Mucosa of rectum (tissue), 2 donors: Measurements from ENCODE around the gene ROR2.
A peak's percentile ranks its signal among the peaks of the same experiment; 100 is the strongest.

Source experiments
- H3K27ac ChIP-seq, 2 donors: one replicate each; pipeline ENCODE4 v1.7.0; 2013; ENCODE audit warnings: inconsistent platforms in 2 of 2, low read depth in 2 of 2, low read length in 2 of 2
- H3K27me3 ChIP-seq, 2 donors: one replicate each; pipeline ENCODE4 v1.7.0; 2013; ENCODE audit warnings: low read length in 2 of 2; ENCODE audit not compliant: control insufficient read depth in 2 of 2, insufficient read depth in 2 of 2
- H3K36me3 ChIP-seq, 2 donors: one replicate each; pipeline ENCODE4 v1.7.0; 2013; ENCODE audit warnings: low read length in 2 of 2; ENCODE audit not compliant: control insufficient read depth in 2 of 2, insufficient read depth in 2 of 2
- H3K4me1 ChIP-seq, 2 donors: one replicate each; pipeline ENCODE4 v1.7.0; 2013; ENCODE audit warnings: low read length in 2 of 2, mild to moderate bottlenecking in 1 of 2; ENCODE audit not compliant: control insufficient read depth in 2 of 2, insufficient read depth in 2 of 2
- H3K4me3 ChIP-seq, 2 donors: one replicate each; pipeline ENCODE4 v1.7.0; 2013; ENCODE audit warnings: low read length in 2 of 2
- H3K9ac ChIP-seq, 2 donors: one replicate each; pipeline ENCODE4 v1.7.0; 2013; ENCODE audit warnings: low read length in 2 of 2, low read depth in 1 of 2, mild to moderate bottlenecking in 1 of 2
- H3K9me3 ChIP-seq, 2 donors: one replicate each; pipeline ENCODE4 v1.7.0; 2013; ENCODE audit warnings: low read length in 2 of 2; ENCODE audit not compliant: control insufficient read depth in 2 of 2
- donor health status: healthy.
- donor health status: Normal muscosa, but diverticular disease.

The ROR2 gene

GRCh38 chr9:91949392-91949945, 559 bp downstream of the ROR2 start:
- Histone ChIP-seq H3K27ac (peak overlapping the region; percentile 57 to 69), H3K36me3 (no peaks in the 10 kb centered on the region), H3K9ac (peak overlapping the region; percentile 26 to 28), H3K9me3 (peaks cover 0 to 4% of the 10 kb centered on the region in 2 donors), H3K27me3 (peaks cover 11 to 14% of the 10 kb centered on the region in 2 donors), H3K4me3 (peak overlapping the region; percentile 58 to 74), H3K4me1 (peaks cover 10 to 12% of the 10 kb centered on the region in 2 donors)

GRCh38 chr9:91948597-91949391, 1.2 kb downstream of the ROR2 start:
- H3K9ac ChIP-seq: peak overlapping the region; percentile 26 to 48
- peaks cover 0 to 4% of the 10 kb centered on the region in 2 donors for H3K9me3 ChIP-seq
- H3K4me1 ChIP-seq: peaks cover 10 to 12% of the 10 kb centered on the region in 2 donors
- H3K27ac ChIP-seq: peak overlapping the region; percentile 57 to 69
- peaks cover 11 to 14% of the 10 kb centered on the region in 2 donors for H3K27me3 ChIP-seq
- no peaks in the 10 kb centered on the region for H3K36me3 ChIP-seq
- peak overlapping the region; percentile 58 to 74 for H3K4me3 ChIP-seq

- Histone ChIP-seq H3K27ac (peak overlapping the region; percentile 10 to 69), H3K4me3 (peak overlapping the region; percentile 58 to 74), H3K9me3 (peaks cover 0 to 4% of the 10 kb centered on the region in 2 donors), H3K9ac (peak overlapping the region; percentile 23 to 48), H3K4me1 (peaks cover 10 to 12% of the 10 kb centered on the region in 2 donors), H3K36me3 (no peaks in the 10 kb centered on the region), H3K27me3 (peaks cover 11 to 14% of the 10 kb centered on the region in 2 donors)
These were observed 1.9 kb downstream of the ROR2 start for GRCh38 chr9:91948101-91948596.

GRCh38 chr9:91946653-91947488, 3.2 kb downstream of the ROR2 start:
- Histone ChIP-seq H3K4me1 (peaks cover 10 to 12% of the 10 kb centered on the region in 2 donors), H3K27ac (peak overlapping the region in 1 of 2 donors; percentile 24), H3K36me3 (no peaks in the 10 kb centered on the region), H3K9ac (no peak overlapping the region), H3K9me3 (no peaks in the 10 kb centered on the region), H3K4me3 (no peak overlapping the region), H3K27me3 (peaks cover 11 to 14% of the 10 kb centered on the region in 2 donors)

GRCh38 chr9:91946196-91946595, 3.8 kb downstream of the ROR2 start:
- Histone ChIP-seq H3K9ac (no peak overlapping the region), H3K4me3 (no peak overlapping the region), H3K9me3 (no peaks in the 10 kb centered on the region), H3K4me1 (peaks cover 10 to 12% of the 10 kb centered on the region in 2 donors), H3K36me3 (no peaks in the 10 kb centered on the region), H3K27me3 (peaks cover 8 to 14% of the 10 kb centered on the region in 2 donors), H3K27ac (peak overlapping the region; percentile 24 to 25)

- peaks cover 10 to 12% of the 10 kb centered on the region in 2 donors for H3K4me1 ChIP-seq
- H3K36me3 ChIP-seq: no peaks in the 10 kb centered on the region
- peak overlapping the region; percentile 24 to 76 for H3K27ac ChIP-seq
- no peak overlapping the region for H3K4me3 ChIP-seq
- H3K9ac ChIP-seq: peak overlapping the region in 1 of 2 donors; percentile 18
- peaks cover 8 to 14% of the 10 kb centered on the region in 2 donors for H3K27me3 ChIP-seq
- H3K9me3 ChIP-seq: no peaks in the 10 kb centered on the region
These were observed 4.5 kb downstream of the ROR2 start for GRCh38 chr9:91945277-91946085.

- no peak overlapping the region for H3K27ac ChIP-seq
These were observed 5.3 kb downstream of the ROR2 start for GRCh38 chr9:91944711-91945110.

GRCh38 chr9:91943478-91944470, 6.3 kb downstream of the ROR2 start:
- Histone ChIP-seq H3K36me3 (no peaks in the 10 kb centered on the region), H3K9me3 (no peaks in the 10 kb centered on the region), H3K4me1 (peaks cover 9 to 10% of the 10 kb centered on the region in 2 donors), H3K9ac (no peak overlapping the region), H3K27me3 (peaks cover 8% of the 10 kb centered on the region in 2 donors), H3K4me3 (no peak overlapping the region), H3K27ac (no peak overlapping the region)

More at GRCh38 chr9:91944711-91945110, 5.3 kb downstream of the ROR2 start:
- Histone ChIP-seq H3K4me1 (peaks cover 10% of the 10 kb centered on the region in 2 donors), H3K27me3 (peaks cover 8 to 14% of the 10 kb centered on the region in 2 donors), H3K9me3 (no peaks in the 10 kb centered on the region), H3K36me3 (no peaks in the 10 kb centered on the region), H3K9ac (no peak overlapping the region), H3K4me3 (no peak overlapping the region)
